Testis (tissue), 2 donors: ENCODE measurements around the gene ITSN2.

Source experiments
- CTCF ChIP-seq, 3 experiments: fragments of 450-650 bp in 2 of 3; fragments of 200-600 bp in 1 of 3; sonication (generic) in 1 of 3; IDR thresholded peaks; one replicate each; pipeline ENCODE4 v1.5.1; 2016 to 2019; ENCODE audit warnings: antibody characterized with exemption in 3 of 3, mild to moderate bottlenecking in 2 of 3, moderate library complexity in 1 of 3
- POLR2A ChIP-seq: fragments of 450-650 bp; IDR thresholded peaks from one replicate; pipeline ENCODE4 v1.6.1; 2017; ENCODE audit warnings: antibody characterized with exemption, mild to moderate bottlenecking, moderate library complexity

DNA sequence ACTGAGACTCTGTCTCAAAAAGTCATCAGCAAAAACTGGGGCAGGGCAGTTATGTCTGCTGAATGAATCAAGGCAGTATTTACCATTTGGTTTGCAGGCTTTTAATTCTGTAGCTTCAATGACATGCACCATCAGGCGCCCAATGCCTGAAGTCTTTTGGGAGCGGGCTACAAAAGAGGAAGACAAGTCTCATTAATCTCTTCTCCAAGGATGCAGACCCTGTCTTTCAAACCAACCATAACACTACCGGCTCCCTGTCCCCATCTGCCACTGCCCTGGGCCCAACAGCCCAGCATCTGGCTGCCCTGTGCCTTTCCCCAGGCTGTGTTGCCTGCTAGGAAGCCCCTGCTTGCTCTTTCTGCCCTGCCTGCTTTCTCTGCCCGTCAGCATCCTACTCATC is 155.2 kb downstream of the ITSN2 start:
- no peak for TF ChIP-seq CTCF (IDR thresholded peaks at IDR 0.05)
- TF ChIP-seq POLR2A: no peak
